OCI-LY1 (cell line): ENCODE data around the gene TNNT1.

ENCODE experiments used
- EZH2 ChIP-seq: fragments of 200-600 bp; sonication (generic), shearing (Covaris generic); IDR thresholded peaks from 2 replicates; pipeline ENCODE4 v1.8.0; 2017; ENCODE audit warnings: borderline replicate concordance, mixed run types, mild to moderate bottlenecking, antibody characterized with exemption, low read length, moderate library complexity, mixed read lengths
- TF ChIP-seq, protein P1 (sequence below): fragments of 200-600 bp; sonication (generic), shearing (Covaris generic); IDR thresholded peaks from 2 replicates; pipeline ENCODE4 v1.5.1; 2017; ENCODE audit warnings: mild to moderate bottlenecking, antibody characterized with exemption, low read length, moderate library complexity, mixed read lengths

DNA sequence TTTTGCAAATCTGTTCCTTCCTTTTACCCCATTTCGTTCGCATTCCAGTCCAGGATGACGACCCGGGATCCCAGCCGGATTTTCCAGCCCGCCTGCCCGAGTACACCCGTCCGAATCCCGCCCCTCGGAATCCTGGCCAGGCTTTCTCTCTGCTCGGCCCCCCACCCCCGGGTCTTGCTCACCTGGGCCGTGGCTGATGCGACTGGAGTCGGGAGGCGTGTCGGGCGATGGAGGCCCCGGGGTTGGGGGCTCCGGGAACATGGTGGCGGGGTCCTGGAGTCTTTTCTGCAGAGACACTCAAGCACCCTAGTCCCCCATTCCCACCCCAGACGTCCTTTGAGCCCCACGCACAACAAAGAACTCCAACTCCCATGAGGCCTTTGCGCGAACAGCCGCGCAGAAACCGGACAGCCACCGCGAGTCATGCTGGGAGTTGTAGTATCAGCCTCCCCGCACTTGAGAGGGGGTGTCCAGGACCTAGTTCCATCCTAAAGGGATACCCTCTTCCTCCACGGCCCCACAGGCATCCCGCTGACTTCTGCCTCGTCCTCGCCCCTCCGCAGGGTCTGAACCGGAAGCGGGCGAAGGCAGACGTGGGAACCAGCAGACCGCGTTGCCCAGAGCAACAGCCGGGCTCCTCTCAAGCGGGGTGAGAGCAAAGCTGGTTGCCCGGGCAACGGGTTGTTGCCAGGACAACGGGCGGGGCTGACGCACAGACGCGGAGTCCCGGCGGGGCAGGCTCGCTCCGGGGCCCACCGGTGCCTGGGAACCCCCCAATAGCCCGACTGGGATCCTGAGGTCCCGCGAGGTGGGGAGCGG is 30.0 kb upstream of the TNNT1 start:
- TF ChIP-seq, protein P1, sequence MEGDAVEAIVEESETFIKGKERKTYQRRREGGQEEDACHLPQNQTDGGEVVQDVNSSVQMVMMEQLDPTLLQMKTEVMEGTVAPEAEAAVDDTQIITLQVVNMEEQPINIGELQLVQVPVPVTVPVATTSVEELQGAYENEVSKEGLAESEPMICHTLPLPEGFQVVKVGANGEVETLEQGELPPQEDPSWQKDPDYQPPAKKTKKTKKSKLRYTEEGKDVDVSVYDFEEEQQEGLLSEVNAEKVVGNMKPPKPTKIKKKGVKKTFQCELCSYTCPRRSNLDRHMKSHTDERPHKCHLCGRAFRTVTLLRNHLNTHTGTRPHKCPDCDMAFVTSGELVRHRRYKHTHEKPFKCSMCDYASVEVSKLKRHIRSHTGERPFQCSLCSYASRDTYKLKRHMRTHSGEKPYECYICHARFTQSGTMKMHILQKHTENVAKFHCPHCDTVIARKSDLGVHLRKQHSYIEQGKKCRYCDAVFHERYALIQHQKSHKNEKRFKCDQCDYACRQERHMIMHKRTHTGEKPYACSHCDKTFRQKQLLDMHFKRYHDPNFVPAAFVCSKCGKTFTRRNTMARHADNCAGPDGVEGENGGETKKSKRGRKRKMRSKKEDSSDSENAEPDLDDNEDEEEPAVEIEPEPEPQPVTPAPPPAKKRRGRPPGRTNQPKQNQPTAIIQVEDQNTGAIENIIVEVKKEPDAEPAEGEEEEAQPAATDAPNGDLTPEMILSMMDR: no peak
- TF ChIP-seq EZH2: no peak
